ENCODE data around the gene ACD.

The ACD gene

DNA sequence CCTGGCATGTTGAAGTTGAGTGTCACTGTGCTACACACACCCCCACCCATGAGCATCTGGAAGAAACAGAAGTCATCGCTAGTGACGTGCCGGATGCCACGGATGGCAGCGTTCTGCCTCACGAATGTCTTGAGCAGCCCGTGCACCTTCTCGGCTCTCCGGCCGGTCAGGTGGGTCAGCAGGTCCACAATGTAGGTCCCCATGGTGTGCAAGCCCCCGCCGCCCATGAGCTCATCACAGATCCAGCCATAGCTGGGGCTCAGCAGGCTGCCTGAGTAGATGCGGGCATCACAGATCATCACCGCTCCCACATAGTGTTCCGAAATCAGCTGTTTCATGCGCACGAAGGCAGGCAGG, 15.5 kb upstream of the ACD start:
- DNase-seq: no peak

GRCh38 chr16:67674851-67675578, 15.0 kb upstream of the ACD start:
- peak; percentile 37 for DNase-seq

DNA sequence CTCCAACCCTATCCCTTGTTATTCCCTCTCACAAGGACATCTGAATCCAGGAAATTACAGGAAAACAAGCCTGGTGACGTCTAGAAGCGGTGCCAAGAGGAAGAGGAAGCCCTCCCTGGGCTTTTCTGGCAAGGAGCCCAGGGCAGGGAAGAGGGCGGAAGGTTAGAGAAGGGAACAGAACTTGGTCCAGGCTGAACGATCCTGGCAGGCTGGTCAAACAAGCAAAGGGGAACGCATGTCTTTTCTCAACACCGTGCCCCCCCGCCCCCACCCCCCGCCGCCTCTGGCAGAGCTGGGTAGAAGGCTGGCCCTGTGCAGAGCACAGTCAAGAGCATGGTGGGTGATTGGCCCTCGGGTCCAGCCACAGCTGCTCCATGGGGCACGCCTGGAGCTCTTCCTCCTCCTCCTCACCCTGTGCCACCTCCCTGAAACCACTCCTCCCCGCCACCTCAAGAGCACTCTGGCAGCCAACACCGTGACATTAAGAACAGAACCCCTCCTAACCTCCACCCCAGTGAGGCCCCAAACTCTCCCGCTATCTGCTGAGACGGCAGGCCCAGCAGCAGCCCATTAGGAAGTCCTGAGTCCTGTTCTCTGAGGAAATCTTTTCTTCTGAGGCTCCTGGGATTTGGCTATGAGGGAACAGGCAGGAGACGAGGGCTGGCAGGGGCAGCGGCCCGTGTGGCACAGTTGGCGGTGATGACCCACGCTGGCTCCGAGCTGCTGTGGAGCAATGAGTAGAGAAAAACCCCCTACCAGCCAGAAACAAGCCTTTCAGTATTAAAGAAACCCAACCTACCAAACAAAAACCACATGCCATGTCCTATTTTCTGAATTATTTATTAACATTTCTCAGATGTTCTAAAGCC, 13.9 kb upstream of the ACD start:
- DNase-seq: peak; percentile 78

GRCh38 chr16:67672739-67673662, 12.9 kb upstream of the ACD start:
- peak; percentile 45 for DNase-seq

GRCh38 chr16:67672306-67672705, 12.2 kb upstream of the ACD start:
- no peak for DNase-seq

GRCh38 chr16:67669499-67670101, 9.5 kb upstream of the ACD start:
- DNase-seq: no peak

DNA sequence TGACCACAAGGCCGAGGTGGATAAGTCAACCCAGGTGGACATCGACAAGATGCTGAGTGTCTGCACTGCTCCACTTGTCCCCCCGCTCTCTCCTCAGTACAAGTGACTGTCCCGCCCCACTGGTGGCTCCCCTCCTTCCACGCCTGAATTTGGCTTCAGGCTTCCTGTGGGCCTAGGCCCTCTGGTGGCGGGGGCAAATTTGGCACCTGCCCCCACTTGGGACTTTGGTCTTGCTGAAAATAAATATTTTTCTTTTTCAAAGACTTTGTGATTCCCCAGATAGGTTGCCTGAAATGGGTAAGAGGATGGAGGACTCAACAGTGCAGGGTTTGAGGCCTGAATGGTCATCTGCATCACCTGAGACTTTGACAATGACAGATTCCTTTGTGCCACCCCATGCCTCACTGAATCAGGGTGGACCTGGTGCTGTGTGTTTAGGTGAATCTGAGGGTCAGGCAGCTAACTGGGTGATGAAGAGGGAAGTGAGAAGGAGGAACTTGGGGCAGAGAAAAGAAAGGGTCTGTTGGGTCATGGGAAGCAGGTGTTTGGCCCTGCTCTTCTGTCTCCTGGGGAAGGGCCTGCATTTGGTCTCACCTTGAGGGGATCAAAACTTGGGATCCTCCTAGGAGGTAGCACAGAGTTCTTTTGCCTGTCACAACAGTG, 8.6 kb upstream of the ACD start:
- DNase-seq: no peak

GRCh38 chr16:67667817-67668494, 7.9 kb upstream of the ACD start:
- peak; percentile 85 for DNase-seq

DNA sequence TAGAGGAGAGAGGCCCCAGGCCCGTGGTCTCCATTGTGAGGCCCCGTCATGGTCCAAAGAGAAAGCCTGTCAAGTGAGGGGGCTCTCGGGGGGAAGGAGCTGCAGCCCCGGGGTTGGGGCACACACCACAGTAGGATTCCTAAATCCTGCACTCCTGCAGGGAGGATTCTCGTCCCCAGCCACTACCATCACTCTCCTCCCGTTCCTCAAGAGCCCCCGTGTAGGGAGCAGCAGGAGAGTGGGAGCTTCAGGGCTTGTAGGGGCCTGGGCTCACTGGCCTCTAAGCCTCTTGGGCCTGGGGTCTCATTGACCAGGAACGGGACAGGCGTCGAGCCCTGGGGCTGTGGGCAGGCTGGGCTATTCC, 7.4 kb upstream of the ACD start:
- no peak for DNase-seq

DNA sequence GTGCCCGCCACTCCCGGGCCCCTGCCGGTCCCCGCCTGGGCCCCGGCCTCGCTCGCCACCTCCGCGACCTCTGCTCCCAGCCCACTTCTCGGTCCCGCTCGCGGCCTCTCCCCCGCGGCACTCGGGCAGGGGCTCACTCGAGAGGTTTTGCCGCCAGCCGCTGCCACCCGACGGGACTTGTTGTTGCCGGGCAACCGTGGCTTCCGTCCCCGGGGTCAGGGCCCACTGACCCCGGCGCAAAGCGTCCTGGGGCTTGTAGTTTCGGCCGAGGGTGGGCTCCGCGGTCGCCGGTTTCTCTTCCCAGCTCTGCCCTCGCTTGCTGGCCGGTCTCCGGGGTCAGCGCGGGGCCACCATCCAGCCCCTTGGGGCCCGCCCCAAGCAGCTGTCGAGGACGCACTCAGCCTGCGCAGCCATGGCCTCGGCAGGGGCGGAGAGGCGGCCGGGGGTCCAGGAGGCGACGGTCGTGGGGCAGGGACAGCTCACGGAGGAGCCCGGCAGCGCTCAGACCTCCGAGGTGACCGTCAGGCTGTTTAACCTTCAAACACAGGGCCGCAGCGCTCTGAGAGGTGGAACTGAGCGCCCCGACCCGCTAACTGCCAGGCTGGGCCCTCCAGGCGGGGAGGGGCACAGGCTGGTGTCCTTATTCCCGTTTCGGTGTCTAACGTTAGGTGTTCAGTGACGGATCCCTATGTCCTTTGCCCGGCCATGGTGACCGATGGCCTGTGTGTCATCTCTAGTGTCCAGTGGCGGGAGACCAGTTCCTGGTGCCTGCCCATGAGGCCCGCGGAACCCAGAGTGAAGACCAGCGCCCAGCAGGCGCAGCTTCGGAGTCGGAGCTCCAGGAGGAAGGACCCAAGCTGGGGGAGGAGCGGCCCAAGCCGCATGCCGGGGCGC, 6.7 kb upstream of the ACD start, which contains the start of the genes C16orf86 and ENKD1:
Gene C16orf86, plus strand, starts transcription at position 256 of the 894 bp plus-strand sequence. Its CDS starts 157 bp downstream, at position 413.
Gene ENKD1, minus strand, starts transcription at position 192 of the 894 bp plus-strand sequence. CDS start 308 bp downstream, outside the sequence.
- peak; percentile 27 for DNase-seq

- peak; percentile 27 for DNase-seq
These were observed 6.0 kb upstream of the ACD start for GRCh38 chr16:67666032-67666551.

DNA sequence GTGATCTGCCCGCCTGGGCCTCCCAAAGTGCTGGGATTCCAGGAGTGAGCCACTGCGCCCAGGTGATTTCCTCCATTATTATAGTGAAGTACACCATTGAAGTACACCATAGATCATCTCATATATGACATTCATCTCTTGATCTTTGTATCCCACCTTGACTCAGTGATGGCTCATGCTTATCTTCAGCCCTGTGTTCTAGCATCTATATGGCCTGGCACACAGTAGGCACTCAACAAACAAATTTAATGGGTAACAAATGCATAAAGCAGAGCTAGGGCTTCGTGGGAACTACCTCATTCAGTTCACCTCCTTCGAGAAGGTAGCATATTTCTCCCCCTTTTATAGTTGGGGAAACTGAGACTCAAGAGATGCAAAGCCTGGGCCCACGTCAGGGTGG, 5.5 kb upstream of the ACD start:
- DNase-seq: no peak

- DNase-seq: no peak
These were observed 4.8 kb upstream of the ACD start for GRCh38 chr16:67664871-67665270.

DNA sequence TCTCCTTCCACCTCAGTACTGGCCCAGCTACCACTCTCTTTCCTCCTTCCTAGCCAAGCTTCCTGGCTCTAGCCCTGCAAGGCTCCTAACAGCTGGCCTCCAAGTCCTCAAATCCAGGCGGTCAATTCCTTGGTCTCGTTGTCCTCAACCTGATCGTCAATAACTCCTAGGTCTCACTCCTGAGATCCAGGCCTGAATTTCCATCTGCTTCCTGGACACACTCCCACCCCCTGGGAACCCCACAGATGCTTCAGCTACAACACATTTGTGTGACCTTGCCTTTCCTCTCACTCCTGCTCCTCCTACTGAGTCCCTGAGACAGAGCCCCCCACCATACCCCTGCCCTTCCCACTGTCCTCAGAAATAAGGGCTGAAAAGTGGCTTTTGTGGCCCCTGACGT, 4.2 kb upstream of the ACD start:
- DNase-seq: no peak

GRCh38 chr16:67663877-67664222, 3.8 kb upstream of the ACD start:
- no peak for DNase-seq

GRCh38 chr16:67663151-67663876, 3.3 kb upstream of the ACD start:
- DNase-seq: no peak

- DNase-seq: no peak
These were observed 2.6 kb upstream of the ACD start for GRCh38 chr16:67662653-67663010.

- no peak for DNase-seq
These were observed 2.0 kb upstream of the ACD start for GRCh38 chr16:67661886-67662652.
